GM23338 (cell line): ENCODE data around the gene SYNPO2.

ENCODE experiments used
- CTCF ChIP-seq, 2 experiments: fragments of 200-600 bp in 1 of 2; sonication (generic) in 1 of 2; conservative IDR thresholded peaks; 2 replicates each; pipeline versions ENCODE4 v1.5.1 to v1.6.1; 2016 to 2017; ENCODE audit warnings: antibody characterized with exemption in 2 of 2, low read depth in 2 of 2, mild to moderate bottlenecking in 2 of 2, moderate library complexity in 1 of 2
- EZH2 ChIP-seq: fragments of 200-600 bp; sonication (generic); IDR thresholded peaks from one replicate; pipeline ENCODE4 v1.8.0; 2017; ENCODE audit warnings: antibody characterized with exemption, mild to moderate bottlenecking, low read depth; ENCODE audit not compliant: unreplicated experiment
- NANOG ChIP-seq: IDR thresholded peaks from 2 replicates; pipeline ENCODE4 v1.6.1; 2016; ENCODE audit warnings: antibody characterized with exemption, borderline replicate concordance
- POLR2AphosphoS5 ChIP-seq: IDR thresholded peaks from 2 replicates; pipeline ENCODE4 v1.6.1; 2016; ENCODE audit warnings: antibody characterized with exemption, low read depth

GRCh38 chr4:119027811-119028210 lies 139.2 kb downstream of the SYNPO2 start:
- TF ChIP-seq CTCF (conservative IDR thresholded peaks at IDR 0.05; ENCODE audit: low read depth in 2 of 2) (no peak), NANOG (no peak), POLR2AphosphoS5 (no peak), EZH2 (no peak)
